OCI-LY1 (cell line): ENCODE measurements around the gene TMEM45A.
A peak's percentile ranks its signal among the peaks of the same experiment; 100 is the strongest.

Source experiments
- H2AFZ ChIP-seq: fragments of 200-600 bp; sonication (generic), shearing (Covaris generic); 2 replicates; pipeline ENCODE4 v1.6.0; 2014; ENCODE audit warnings: antibody characterized with exemption, mild to moderate bottlenecking, low read length
- H3F3A ChIP-seq: fragments of 200-600 bp; sonication (generic), shearing (Covaris generic); 2 replicates; pipeline ENCODE4 v1.6.0; 2014; ENCODE audit warnings: mild to moderate bottlenecking, antibody characterized with exemption, low read length, moderate library complexity; ENCODE audit not compliant: insufficient read depth
- H3K27ac ChIP-seq: fragments of 200-600 bp; sonication (generic); 2 replicates; pipeline ENCODE4 v1.5.1; 2014; ENCODE audit warnings: low read length, mixed run types, mild to moderate bottlenecking, low read depth; ENCODE audit not compliant: poor library complexity, severe bottlenecking
- H3K27me3 ChIP-seq: fragments of 200-600 bp; sonication (generic); 2 replicates; pipeline ENCODE4 v1.6.0; 2014; ENCODE audit warnings: antibody characterized with exemption, mild to moderate bottlenecking, low read length, moderate library complexity; ENCODE audit not compliant: insufficient read depth
- H3K36me3 ChIP-seq: fragments of 200-600 bp; sonication (generic); 2 replicates; pipeline ENCODE4 v1.6.1; 2014; ENCODE audit warnings: mild to moderate bottlenecking, antibody characterized with exemption, low read length, moderate library complexity, mixed read lengths; ENCODE audit not compliant: insufficient read depth
- H3K4me1 ChIP-seq: fragments of 200-600 bp; sonication (generic); 2 replicates; pipeline ENCODE4 v1.5.1; 2014; ENCODE audit warnings: mild to moderate bottlenecking, low read length, moderate library complexity; ENCODE audit not compliant: insufficient read depth, severe bottlenecking
- H3K4me2 ChIP-seq: fragments of 200-600 bp; sonication (generic), shearing (Covaris generic); 2 replicates; pipeline ENCODE4 v1.6.1; 2014; ENCODE audit warnings: low read length
- H3K4me3 ChIP-seq: fragments of 200-600 bp; sonication (generic); 2 replicates; pipeline ENCODE4 v1.5.1; 2014; ENCODE audit warnings: low read length, low read depth, mild to moderate bottlenecking, mixed read lengths; ENCODE audit not compliant: poor library complexity, severe bottlenecking
- H3K79me2 ChIP-seq: fragments of 200-600 bp; shearing (Covaris generic); 2 replicates; pipeline ENCODE4 v1.6.1; 2016; ENCODE audit warnings: mixed run types, low read length, mixed read lengths; ENCODE audit not compliant: insufficient read depth
- H3K9ac ChIP-seq: fragments of 200-600 bp; sonication (generic), shearing (Covaris generic); 2 replicates; pipeline ENCODE4 v1.6.1; 2014; ENCODE audit warnings: mild to moderate bottlenecking, low read length, mixed read lengths
- H3K9me2 ChIP-seq: fragments of 200-600 bp; sonication (generic), shearing (Covaris generic); 2 replicates; pipeline ENCODE4 v1.6.1; 2014; ENCODE audit warnings: low read depth, mild to moderate bottlenecking, low read length, mixed read lengths
- H3K9me3 ChIP-seq: fragments of 200-600 bp; shearing (Covaris generic); 2 replicates; pipeline ENCODE4 v1.6.1; 2014; ENCODE audit warnings: low read length, mixed read lengths
- H4K20me1 ChIP-seq: fragments of 200-600 bp; sonication (generic), shearing (Covaris generic); 2 replicates; pipeline ENCODE4 v1.6.0; 2016; ENCODE audit warnings: mild to moderate bottlenecking, low read length; ENCODE audit not compliant: insufficient read depth
- EZH2 ChIP-seq: fragments of 200-600 bp; sonication (generic), shearing (Covaris generic); IDR thresholded peaks from 2 replicates; pipeline ENCODE4 v1.8.0; 2017; ENCODE audit warnings: borderline replicate concordance, mixed run types, mild to moderate bottlenecking, antibody characterized with exemption, low read length, moderate library complexity, mixed read lengths
- TF ChIP-seq, protein P1 (sequence below): fragments of 200-600 bp; sonication (generic), shearing (Covaris generic); IDR thresholded peaks from 2 replicates; pipeline ENCODE4 v1.5.1; 2017; ENCODE audit warnings: mild to moderate bottlenecking, antibody characterized with exemption, low read length, moderate library complexity, mixed read lengths

The TMEM45A gene

DNA sequence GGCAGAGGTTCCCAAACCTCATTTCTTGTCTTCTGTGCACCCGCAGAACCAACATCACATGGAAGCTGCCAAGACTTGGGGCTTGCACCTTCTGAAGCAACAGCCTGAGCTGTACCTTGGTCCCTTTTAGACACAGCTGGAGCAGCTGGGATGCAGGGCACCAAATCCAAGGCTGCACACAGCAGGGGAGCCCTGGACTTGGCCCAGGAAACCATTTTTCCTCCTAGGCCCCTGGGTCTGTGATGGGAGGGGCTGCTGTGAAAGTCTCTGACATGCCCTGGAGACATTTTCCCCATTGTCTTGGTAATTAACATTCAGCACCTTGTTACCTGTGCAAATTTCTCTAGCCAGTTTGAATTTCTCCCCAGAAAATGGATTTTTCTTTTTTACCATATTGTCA lies 33.6 kb upstream of the TMEM45A start:
- TF ChIP-seq, protein P1, sequence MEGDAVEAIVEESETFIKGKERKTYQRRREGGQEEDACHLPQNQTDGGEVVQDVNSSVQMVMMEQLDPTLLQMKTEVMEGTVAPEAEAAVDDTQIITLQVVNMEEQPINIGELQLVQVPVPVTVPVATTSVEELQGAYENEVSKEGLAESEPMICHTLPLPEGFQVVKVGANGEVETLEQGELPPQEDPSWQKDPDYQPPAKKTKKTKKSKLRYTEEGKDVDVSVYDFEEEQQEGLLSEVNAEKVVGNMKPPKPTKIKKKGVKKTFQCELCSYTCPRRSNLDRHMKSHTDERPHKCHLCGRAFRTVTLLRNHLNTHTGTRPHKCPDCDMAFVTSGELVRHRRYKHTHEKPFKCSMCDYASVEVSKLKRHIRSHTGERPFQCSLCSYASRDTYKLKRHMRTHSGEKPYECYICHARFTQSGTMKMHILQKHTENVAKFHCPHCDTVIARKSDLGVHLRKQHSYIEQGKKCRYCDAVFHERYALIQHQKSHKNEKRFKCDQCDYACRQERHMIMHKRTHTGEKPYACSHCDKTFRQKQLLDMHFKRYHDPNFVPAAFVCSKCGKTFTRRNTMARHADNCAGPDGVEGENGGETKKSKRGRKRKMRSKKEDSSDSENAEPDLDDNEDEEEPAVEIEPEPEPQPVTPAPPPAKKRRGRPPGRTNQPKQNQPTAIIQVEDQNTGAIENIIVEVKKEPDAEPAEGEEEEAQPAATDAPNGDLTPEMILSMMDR: no peak
- no peak for TF ChIP-seq EZH2
- Histone ChIP-seq H3K4me1 (no peaks in the 10 kb centered on the region), H3K36me3 (no peaks in the 10 kb centered on the region), H4K20me1 (no peaks in the 10 kb centered on the region), H3K79me2 (no peaks in the 10 kb centered on the region), H3K4me2 (no peak overlapping the region), H3K4me3 (no peak overlapping the region), H2AFZ (no peak overlapping the region), H3K9ac (no peak overlapping the region), H3F3A (no peaks in the 10 kb centered on the region), H3K9me3 (no peaks in the 10 kb centered on the region), H3K9me2 (no peaks in the 10 kb centered on the region), H3K27ac (no peak overlapping the region), H3K27me3 (no peaks in the 10 kb centered on the region)

DNA sequence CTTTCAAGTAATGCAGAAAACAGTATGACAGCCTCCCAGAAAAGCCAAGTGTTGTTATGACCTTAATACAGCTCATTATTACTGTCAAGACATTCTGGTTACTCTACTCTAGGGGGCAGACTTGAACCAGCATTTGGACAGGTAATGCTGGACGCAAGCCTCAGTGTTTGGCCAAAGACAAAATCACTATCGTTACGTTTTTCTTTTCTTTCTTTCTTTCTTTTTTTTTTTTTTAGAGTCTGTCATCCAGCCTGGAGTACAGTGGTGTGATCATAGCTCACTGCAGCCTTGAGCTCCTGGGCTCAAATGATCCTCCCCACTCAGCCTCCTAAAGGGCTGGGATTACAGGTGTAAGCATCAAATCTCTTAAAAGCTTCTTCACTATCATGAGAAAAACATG lies 29.4 kb upstream of the TMEM45A start:
- no peaks in the 10 kb centered on the region for H3K27me3 ChIP-seq
- H3K4me2 ChIP-seq: no peak overlapping the region
- no peak for TF ChIP-seq EZH2
- TF ChIP-seq, protein P1: peak; percentile 81
- H2AFZ ChIP-seq: no peak overlapping the region
- H3K9me2 ChIP-seq: no peaks in the 10 kb centered on the region
- no peaks in the 10 kb centered on the region for H4K20me1 ChIP-seq
- H3F3A ChIP-seq: no peaks in the 10 kb centered on the region
- H3K4me1 ChIP-seq: no peaks in the 10 kb centered on the region
- H3K36me3 ChIP-seq: no peaks in the 10 kb centered on the region
- no peak overlapping the region for H3K4me3 ChIP-seq
- H3K79me2 ChIP-seq: no peaks in the 10 kb centered on the region
- no peaks in the 10 kb centered on the region for H3K9me3 ChIP-seq
- H3K9ac ChIP-seq: no peak overlapping the region
- H3K27ac ChIP-seq: no peak overlapping the region

DNA sequence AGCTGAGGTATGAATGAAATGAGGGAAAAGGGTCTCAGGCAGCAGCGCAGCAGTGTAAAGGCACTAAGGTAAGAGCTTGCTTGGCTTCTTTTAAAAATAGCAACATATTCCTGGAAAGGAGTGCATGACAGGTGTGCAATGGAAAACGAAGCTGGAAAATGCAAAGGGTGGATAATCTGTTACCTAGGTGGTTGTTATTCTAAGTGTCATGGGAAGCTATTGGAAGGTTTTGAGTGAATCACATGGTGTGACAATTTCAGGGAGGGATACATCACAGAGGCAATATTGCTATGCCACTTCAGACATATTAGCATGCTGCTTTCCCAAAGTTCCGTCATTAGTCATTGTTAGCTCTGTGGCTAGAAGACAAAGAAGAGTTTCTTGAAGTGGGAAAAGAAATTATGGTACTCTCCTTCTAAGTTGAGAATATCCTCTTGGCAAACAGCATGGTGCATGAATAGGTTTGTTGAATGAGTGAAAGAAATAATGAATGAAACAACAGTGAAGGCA lies 28.7 kb upstream of the TMEM45A start:
- H3K9me3 ChIP-seq: no peaks in the 10 kb centered on the region
- no peak overlapping the region for H2AFZ ChIP-seq
- H3K27ac ChIP-seq: no peak overlapping the region
- H3F3A ChIP-seq: no peaks in the 10 kb centered on the region
- H3K27me3 ChIP-seq: no peaks in the 10 kb centered on the region
- no peaks in the 10 kb centered on the region for H3K79me2 ChIP-seq
- no peak overlapping the region for H3K4me2 ChIP-seq
- no peak for TF ChIP-seq EZH2
- TF ChIP-seq, protein P1: no peak
- H3K9ac ChIP-seq: no peak overlapping the region
- H3K4me1 ChIP-seq: no peaks in the 10 kb centered on the region
- H4K20me1 ChIP-seq: no peaks in the 10 kb centered on the region
- no peaks in the 10 kb centered on the region for H3K9me2 ChIP-seq
- H3K36me3 ChIP-seq: no peaks in the 10 kb centered on the region
- H3K4me3 ChIP-seq: no peak overlapping the region
